Osteoblast (primary cell): Measurements from ENCODE around the gene HSD3B2. TPM values are rescaled to one million over a fixed set of nuclear protein-coding genes. Genes with fewer than 3 reads are reported as not detected.

Experiments
- DNase-seq: peaks from one replicate; pipeline ENCODE4 v3.0.0; 2011; ENCODE audit warnings: low spot score, mixed read lengths; ENCODE audit not compliant: insufficient read length; ENCODE audit errors: missing footprints
- H2AFZ ChIP-seq: 2 replicates; pipeline ENCODE4 v1.6.0; 2011; ENCODE audit warnings: mild to moderate bottlenecking, low read length
- H3K27ac ChIP-seq: 2 replicates; pipeline ENCODE4 v1.5.1; 2011; ENCODE audit warnings: mild to moderate bottlenecking, low read depth, low read length, moderate library complexity
- H3K27me3 ChIP-seq: 2 replicates; pipeline ENCODE4 v1.6.0; 2012; ENCODE audit warnings: mild to moderate bottlenecking, control low read depth, inconsistent platforms, low read length, moderate library complexity; ENCODE audit not compliant: insufficient read depth
- H3K36me3 ChIP-seq: 2 replicates; pipeline ENCODE4 v1.5.1; 2011; ENCODE audit warnings: mild to moderate bottlenecking, low read length, control low read depth, moderate library complexity; ENCODE audit not compliant: insufficient read depth
- H3K4me1 ChIP-seq: 2 replicates; pipeline ENCODE4 v1.5.1; 2011; ENCODE audit warnings: mild to moderate bottlenecking, low read length, control low read depth, moderate library complexity; ENCODE audit not compliant: insufficient read depth
- H3K4me2 ChIP-seq: 2 replicates; pipeline ENCODE4 v1.6.0; 2011; ENCODE audit warnings: mild to moderate bottlenecking, low read length; ENCODE audit not compliant: insufficient read depth
- H3K4me3 ChIP-seq: fragments of 200-600 bp; sonication (generic); 3 replicates; pipeline ENCODE4 v1.5.1; 2012; ENCODE audit warnings: mild to moderate bottlenecking, low read length, inconsistent platforms; ENCODE audit not compliant: insufficient read depth
- H3K79me2 ChIP-seq: 2 replicates; pipeline ENCODE4 v1.6.0; 2012; ENCODE audit warnings: mild to moderate bottlenecking, low read length, control low read depth, inconsistent platforms; ENCODE audit not compliant: insufficient read depth
- H3K9me3 ChIP-seq: 2 replicates; pipeline ENCODE4 v1.5.1; 2011; ENCODE audit warnings: low read depth, low read length, control low read depth
- H4K20me1 ChIP-seq: 2 replicates; pipeline ENCODE4 v1.6.0; 2012; ENCODE audit warnings: mild to moderate bottlenecking, low read length, control low read depth; ENCODE audit not compliant: insufficient read depth
- total RNA-seq: library from RNA; depleted of rRNA; stranded (reverse); fragments of >200 nt; gene quantifications from 2 replicates; pipeline ENCODE4 v1.2.3, GENCODE V29; 2012
- TF ChIP-seq, protein P1 (sequence below): IDR thresholded peaks from 2 replicates; pipeline ENCODE4 v1.5.1; 2011; ENCODE audit warnings: mild to moderate bottlenecking, low read depth, low read length, moderate library complexity; ENCODE audit errors: extremely low read depth

The HSD3B2 gene
- total RNA-seq, 1 donor = not detected

DNA sequence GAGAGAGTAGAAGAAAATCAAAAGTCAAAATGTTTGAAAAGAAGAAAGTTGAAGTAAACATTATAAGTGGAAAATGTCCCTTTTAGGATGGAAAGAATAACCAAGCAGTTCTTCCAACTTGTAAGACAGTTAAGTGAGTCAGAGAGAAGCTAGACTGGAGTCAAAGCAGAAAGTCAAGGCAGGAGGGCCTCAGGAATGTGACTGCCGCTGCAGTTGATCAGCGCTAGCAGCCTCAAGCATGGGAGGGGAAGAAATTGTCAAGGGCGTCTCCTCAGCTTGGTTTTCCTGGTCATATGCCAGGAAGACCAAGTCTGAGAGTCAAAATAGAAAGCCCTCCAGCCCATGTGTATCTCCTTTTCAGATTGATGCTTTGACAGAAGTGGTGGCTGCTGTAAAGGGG, 23.2 kb upstream of the HSD3B2 start:
- Histone ChIP-seq H4K20me1 (no peaks in the 10 kb centered on the region), H3K27me3 (peaks cover 8% of the 10 kb centered on the region), H3K4me2 (no peak overlapping the region), H2AFZ (no peak overlapping the region), H3K4me3 (no peak overlapping the region), H3K79me2 (no peaks in the 10 kb centered on the region), H3K27ac (no peak overlapping the region), H3K36me3 (no peaks in the 10 kb centered on the region), H3K9me3 (no peaks in the 10 kb centered on the region), H3K4me1 (no peaks in the 10 kb centered on the region)
- TF ChIP-seq, protein P1, sequence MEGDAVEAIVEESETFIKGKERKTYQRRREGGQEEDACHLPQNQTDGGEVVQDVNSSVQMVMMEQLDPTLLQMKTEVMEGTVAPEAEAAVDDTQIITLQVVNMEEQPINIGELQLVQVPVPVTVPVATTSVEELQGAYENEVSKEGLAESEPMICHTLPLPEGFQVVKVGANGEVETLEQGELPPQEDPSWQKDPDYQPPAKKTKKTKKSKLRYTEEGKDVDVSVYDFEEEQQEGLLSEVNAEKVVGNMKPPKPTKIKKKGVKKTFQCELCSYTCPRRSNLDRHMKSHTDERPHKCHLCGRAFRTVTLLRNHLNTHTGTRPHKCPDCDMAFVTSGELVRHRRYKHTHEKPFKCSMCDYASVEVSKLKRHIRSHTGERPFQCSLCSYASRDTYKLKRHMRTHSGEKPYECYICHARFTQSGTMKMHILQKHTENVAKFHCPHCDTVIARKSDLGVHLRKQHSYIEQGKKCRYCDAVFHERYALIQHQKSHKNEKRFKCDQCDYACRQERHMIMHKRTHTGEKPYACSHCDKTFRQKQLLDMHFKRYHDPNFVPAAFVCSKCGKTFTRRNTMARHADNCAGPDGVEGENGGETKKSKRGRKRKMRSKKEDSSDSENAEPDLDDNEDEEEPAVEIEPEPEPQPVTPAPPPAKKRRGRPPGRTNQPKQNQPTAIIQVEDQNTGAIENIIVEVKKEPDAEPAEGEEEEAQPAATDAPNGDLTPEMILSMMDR = no peak
- no peak for DNase-seq

DNA sequence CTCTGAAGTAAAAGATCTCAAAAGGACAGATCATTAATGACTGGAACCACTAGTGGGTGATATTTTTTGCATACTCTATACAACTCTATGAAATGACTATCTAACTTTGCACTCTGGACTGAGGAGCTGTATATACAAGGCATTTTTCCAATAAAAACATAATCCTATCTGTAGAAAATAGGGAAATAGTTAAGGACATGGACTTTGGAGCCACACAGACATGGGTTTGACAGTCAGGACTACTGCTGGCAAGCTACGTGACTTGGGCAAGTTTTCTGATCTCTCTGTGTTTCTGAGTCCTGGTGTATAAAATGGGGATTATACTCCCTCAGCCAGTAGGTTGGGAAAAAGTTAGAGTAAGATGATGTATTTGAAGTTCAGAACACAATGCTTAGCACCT, 20.9 kb upstream of the HSD3B2 start:
- Histone ChIP-seq H3K79me2 (no peaks in the 10 kb centered on the region), H3K4me1 (no peaks in the 10 kb centered on the region), H3K9me3 (no peaks in the 10 kb centered on the region), H3K4me2 (no peak overlapping the region), H4K20me1 (no peaks in the 10 kb centered on the region), H3K4me3 (no peak overlapping the region), H3K36me3 (no peaks in the 10 kb centered on the region), H3K27ac (no peak overlapping the region), H3K27me3 (peaks cover 8% of the 10 kb centered on the region), H2AFZ (no peak overlapping the region)
- TF ChIP-seq, protein P1 = no peak
- DNase-seq = no peak

DNA sequence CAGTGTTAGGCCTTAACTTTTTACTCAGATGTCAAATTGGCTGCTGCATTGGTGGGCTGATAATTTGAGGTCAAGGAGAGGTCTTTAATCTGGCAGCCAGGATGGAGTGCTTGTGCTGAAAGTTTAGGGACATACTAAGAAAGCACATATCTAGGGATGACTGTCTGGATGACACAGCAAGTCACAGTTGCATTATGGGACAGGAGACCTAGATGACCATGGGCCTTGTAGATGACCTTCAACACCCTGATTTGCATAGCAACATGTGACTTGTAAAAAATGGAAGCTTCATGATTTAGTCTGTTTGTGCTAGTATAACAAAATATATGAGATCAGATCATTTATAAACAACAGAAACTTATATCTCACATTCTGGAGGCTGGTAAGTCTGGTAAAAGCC, 18.0 kb upstream of the HSD3B2 start:
- H3K4me1 ChIP-seq = no peaks in the 10 kb centered on the region
- H3K79me2 ChIP-seq = no peaks in the 10 kb centered on the region
- H3K36me3 ChIP-seq = no peaks in the 10 kb centered on the region

DNA sequence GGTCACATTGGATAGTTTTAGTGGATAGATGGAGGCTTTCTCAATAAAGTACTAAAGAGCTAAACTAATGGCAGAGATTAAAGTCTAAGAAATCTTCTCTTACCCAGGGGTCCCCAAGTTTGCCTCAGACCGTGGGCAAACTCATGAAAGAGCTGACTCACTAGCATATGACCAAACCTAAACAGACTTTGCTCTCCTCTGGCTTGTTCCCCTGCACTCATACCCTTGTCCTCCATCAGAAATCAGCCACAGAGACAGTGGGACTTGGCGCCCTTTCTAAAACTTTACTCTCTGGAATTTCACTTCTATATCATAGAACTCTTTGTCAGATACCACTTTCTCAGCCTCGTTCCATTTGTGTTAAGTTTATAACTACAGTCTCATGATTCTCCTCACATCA, 17.0 kb upstream of the HSD3B2 start:
- Histone ChIP-seq H4K20me1 (no peaks in the 10 kb centered on the region), H3K36me3 (no peaks in the 10 kb centered on the region), H3K9me3 (no peaks in the 10 kb centered on the region), H3K4me3 (no peak overlapping the region), H3K79me2 (no peaks in the 10 kb centered on the region), H3K27me3 (peaks cover 8% of the 10 kb centered on the region), H2AFZ (no peak overlapping the region), H3K4me2 (no peak overlapping the region), H3K4me1 (no peaks in the 10 kb centered on the region), H3K27ac (no peak overlapping the region)
- DNase-seq = no peak
- TF ChIP-seq, protein P1 = no peak

More for the DNA sequence above, 18.0 kb upstream of the HSD3B2 start:
- Histone ChIP-seq H4K20me1 (no peaks in the 10 kb centered on the region), H3K27ac (no peak overlapping the region), H3K27me3 (peaks cover 8% of the 10 kb centered on the region), H3K4me3 (no peak overlapping the region), H2AFZ (no peak overlapping the region), H3K9me3 (no peaks in the 10 kb centered on the region), H3K4me2 (no peak overlapping the region)
- TF ChIP-seq, protein P1 = no peak
- DNase-seq = no peak
